ENCODE data around the gene NDFIP1. TPM values are rescaled to one million over a fixed set of nuclear protein-coding genes. Genes with fewer than 3 reads are reported as not detected.

Gene NDFIP1
- total RNA-seq, 4 donors from 2014 or later = 19.1 to 92.2 (median 65.6) TPM

DNA sequence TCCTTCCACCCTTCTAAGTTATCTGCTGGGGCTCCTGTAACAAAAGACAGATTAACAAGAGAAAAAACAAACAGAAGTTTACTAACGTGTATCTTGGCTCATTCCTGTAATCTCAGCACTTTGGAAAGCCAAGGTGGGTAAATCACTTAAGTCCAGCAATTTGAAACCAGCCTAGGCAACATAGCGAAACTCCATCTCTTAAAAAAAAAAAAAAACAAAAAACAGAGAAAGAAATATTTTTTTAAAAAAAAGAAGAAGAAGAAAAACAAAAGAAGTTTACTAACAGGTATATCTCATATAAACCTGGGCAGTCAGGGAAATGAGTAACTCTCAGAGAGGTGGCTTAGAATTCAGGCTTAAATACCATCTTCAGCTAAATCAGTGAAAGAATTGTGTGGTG, 10.3 kb upstream of the NDFIP1 start:
- in situ Hi-C loops (cut with MboI; ENCODE audit: low pct_ligation_motif_present in 1 of 4, low pct_unique_long_range_greater_than_20kb in 1 of 4, low sequenced_read_pairs in 3 of 4) = no loop called here
- 43 to 76% methylated on average over 2 of the region's 2 CpGs for WGBS, 2 donors (ENCODE audit: low coverage in 1 of 2)
- H3K4me3 ChIP-seq = no peak overlapping the region
- no peaks in the 10 kb centered on the region for H3K36me3 ChIP-seq
- H3K4me1 ChIP-seq = no peaks in the 10 kb centered on the region
- TF ChIP-seq EP300 (IDR thresholded peaks at IDR 0.05; ENCODE audit: low read depth) = no peak
- no peaks in the 10 kb centered on the region for H3K9me3 ChIP-seq
- H3K27ac ChIP-seq = no peak overlapping the region
- intact Hi-C loops (cut with DNase I; ENCODE audit: low total_unique reads) = no loop called here
- no peak for DNase-seq
- H3K27me3 ChIP-seq = no peaks in the 10 kb centered on the region

DNA sequence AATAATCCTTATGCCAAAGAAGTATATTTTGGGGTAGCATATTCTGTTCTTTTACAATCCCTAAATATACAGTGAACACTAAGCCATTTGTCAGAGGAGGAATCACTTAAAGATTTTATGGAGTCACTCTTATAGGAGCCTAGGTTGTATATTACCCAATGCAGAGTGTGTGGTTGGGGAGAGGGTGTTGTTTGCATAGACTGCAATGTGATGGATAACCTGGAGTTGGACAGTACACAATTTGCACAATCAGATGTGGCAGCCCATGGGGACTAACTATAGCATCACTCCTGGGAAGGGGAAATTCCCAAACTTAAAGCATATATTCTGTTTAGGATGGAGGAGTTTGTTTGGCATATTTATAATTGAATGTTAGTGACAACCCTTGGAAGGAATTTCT, 9.6 kb upstream of the NDFIP1 start:
- TF ChIP-seq, protein P1, sequence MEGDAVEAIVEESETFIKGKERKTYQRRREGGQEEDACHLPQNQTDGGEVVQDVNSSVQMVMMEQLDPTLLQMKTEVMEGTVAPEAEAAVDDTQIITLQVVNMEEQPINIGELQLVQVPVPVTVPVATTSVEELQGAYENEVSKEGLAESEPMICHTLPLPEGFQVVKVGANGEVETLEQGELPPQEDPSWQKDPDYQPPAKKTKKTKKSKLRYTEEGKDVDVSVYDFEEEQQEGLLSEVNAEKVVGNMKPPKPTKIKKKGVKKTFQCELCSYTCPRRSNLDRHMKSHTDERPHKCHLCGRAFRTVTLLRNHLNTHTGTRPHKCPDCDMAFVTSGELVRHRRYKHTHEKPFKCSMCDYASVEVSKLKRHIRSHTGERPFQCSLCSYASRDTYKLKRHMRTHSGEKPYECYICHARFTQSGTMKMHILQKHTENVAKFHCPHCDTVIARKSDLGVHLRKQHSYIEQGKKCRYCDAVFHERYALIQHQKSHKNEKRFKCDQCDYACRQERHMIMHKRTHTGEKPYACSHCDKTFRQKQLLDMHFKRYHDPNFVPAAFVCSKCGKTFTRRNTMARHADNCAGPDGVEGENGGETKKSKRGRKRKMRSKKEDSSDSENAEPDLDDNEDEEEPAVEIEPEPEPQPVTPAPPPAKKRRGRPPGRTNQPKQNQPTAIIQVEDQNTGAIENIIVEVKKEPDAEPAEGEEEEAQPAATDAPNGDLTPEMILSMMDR (IDR thresholded peaks at IDR 0.05) = no peak
- no peak for TF ChIP-seq EP300 (IDR thresholded peaks at IDR 0.05; ENCODE audit: low read depth)
- no peak for TF ChIP-seq POLR2A (IDR thresholded peaks at IDR 0.05)
- TF ChIP-seq POLR2AphosphoS5 (IDR thresholded peaks at IDR 0.05) = no peak
- Histone ChIP-seq H3K27me3 (no peaks in the 10 kb centered on the region), H3K27ac (no peak overlapping the region), H3K4me3 (no peak overlapping the region), H3K4me1 (no peaks in the 10 kb centered on the region), H3K36me3 (no peaks in the 10 kb centered on the region), H3K9me3 (no peaks in the 10 kb centered on the region)
- intact Hi-C loops (cut with DNase I; ENCODE audit: low total_unique reads) (no loop called here), in situ Hi-C loops (cut with MboI; ENCODE audit: low pct_ligation_motif_present in 1 of 4, low pct_unique_long_range_greater_than_20kb in 1 of 4, low sequenced_read_pairs in 3 of 4) (no loop called here)
- DNase-seq = no peak

DNA sequence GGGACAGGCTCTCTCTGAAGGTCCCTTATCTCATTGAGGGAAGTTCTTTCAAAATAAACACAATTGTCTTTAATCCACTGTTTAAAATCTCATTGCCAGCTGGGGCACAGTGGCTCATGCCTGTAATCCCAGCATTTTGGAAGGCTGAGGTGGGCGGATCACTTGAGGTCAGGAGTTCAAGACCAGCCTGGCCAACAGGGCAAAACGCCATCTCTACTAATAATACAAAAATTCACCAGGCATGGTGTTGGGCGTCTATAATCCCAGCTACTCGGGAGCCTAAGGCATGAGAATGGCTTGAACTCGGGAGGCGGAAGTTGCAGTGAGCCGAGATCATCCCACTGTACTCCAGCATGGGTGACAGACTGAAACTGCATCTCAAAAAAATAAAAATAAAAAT, 8.3 kb upstream of the NDFIP1 start:
- intact Hi-C loops (cut with DNase I; ENCODE audit: low total_unique reads) (no loop called here), in situ Hi-C loops (cut with MboI; ENCODE audit: low pct_ligation_motif_present in 1 of 4, low pct_unique_long_range_greater_than_20kb in 1 of 4, low sequenced_read_pairs in 3 of 4) (no loop called here)
- Histone ChIP-seq H3K9me3 (no peaks in the 10 kb centered on the region), H3K36me3 (no peaks in the 10 kb centered on the region), H3K4me3 (no peak overlapping the region), H3K4me1 (no peaks in the 10 kb centered on the region), H3K27ac (no peak overlapping the region), H3K27me3 (no peaks in the 10 kb centered on the region)
- TF ChIP-seq EP300 (IDR thresholded peaks at IDR 0.05; ENCODE audit: low read depth) (no peak), POLR2A (IDR thresholded peaks at IDR 0.05) (no peak), POLR2AphosphoS5 (IDR thresholded peaks at IDR 0.05) (no peak)
- TF ChIP-seq, protein P1 (IDR thresholded peaks at IDR 0.05) = no peak
- WGBS, 2 donors (ENCODE audit: low coverage in 1 of 2) = 79 to 84% methylated on average over 5 to 7 of the region's 7 CpGs
- no peak for DNase-seq

DNA sequence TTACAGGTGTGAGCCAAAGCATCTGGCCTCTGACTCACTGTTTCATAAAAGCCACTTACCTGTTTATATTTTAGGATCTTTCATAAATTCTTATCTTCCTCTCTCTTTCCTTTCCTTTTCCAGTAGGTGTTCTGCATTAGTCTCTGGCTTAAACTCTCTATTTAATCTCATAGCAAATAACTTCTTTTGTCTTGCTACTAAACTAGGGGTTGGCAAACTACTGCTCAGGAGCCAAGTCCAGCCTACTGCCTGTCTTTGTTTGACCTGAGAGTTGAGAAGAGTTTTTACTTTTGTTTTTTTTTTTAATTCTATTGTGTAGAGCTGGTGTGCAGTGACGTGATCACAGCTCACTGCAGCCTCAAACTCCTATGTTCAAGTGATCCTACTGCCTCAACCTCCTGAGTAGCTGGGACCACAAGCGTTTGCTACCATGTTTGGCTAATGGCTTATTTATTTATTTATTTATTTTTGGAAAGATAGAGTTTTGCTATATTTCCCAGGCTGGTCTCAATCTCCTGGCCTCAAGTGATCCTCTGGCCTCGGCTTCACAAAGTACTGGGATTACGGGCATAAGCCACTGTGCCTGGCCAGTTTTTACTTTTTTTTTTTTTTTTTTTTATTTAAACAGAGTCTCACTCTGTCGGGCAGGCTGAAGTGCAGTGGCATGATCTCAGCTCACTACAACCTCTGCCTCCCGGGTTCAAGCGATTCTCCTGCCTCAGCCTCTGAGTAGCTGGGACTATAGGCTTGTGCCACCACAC, 5.4 kb upstream of the NDFIP1 start:
- WGBS, 2 donors (ENCODE audit: low coverage in 1 of 2) = 71 to 92% methylated on average over 3 to 7 of the region's 7 CpGs
- in situ Hi-C loops (cut with MboI; ENCODE audit: low pct_ligation_motif_present in 1 of 4, low pct_unique_long_range_greater_than_20kb in 1 of 4, low sequenced_read_pairs in 3 of 4) = no loop called here
- Histone ChIP-seq H3K27me3 (no peaks in the 10 kb centered on the region), H3K4me3 (no peak overlapping the region), H3K4me1 (peaks cover 0 to 1% (median 0%) of the 10 kb centered on the region in 4 donors), H3K27ac (no peak overlapping the region), H3K36me3 (no peaks in the 10 kb centered on the region), H3K9me3 (no peaks in the 10 kb centered on the region)
- intact Hi-C loops (cut with DNase I; ENCODE audit: low total_unique reads) = no loop called here
- TF ChIP-seq POLR2AphosphoS5 (IDR thresholded peaks at IDR 0.05) (no peak), POLR2A (IDR thresholded peaks at IDR 0.05) (no peak), EP300 (IDR thresholded peaks at IDR 0.05; ENCODE audit: low read depth) (no peak)
- TF ChIP-seq, protein P1 (IDR thresholded peaks at IDR 0.05) = no peak
- no peak for DNase-seq

DNA sequence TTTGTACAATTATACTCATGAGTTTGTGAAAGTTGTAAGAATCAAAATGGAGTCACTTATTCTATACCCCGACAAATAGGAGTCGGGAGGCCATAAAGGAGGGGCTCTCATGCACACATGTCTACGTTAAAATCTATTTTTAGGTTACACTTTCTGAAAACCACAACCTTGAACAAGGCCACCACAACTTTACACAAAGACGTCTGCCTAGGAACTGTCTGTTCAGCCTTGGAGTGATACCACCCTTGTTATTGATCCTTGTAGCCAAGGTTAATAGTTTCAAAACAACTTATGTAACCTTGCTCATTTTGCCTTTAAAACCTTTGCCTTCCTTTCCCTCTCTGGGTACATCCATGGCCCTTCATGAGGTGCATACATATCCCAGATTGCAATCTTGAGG, 4.1 kb upstream of the NDFIP1 start:
- in situ Hi-C loops (cut with MboI; ENCODE audit: low pct_ligation_motif_present in 1 of 4, low pct_unique_long_range_greater_than_20kb in 1 of 4, low sequenced_read_pairs in 3 of 4) (no loop called here), intact Hi-C loops (cut with DNase I; ENCODE audit: low total_unique reads) (no loop called here)
- H3K4me1 ChIP-seq = peaks cover 0 to 3% (median under 1%) of the 10 kb centered on the region in 4 donors
- no peak overlapping the region for H3K27ac ChIP-seq
- TF ChIP-seq POLR2AphosphoS5 (IDR thresholded peaks at IDR 0.05) (no peak), EP300 (IDR thresholded peaks at IDR 0.05; ENCODE audit: low read depth) (no peak), POLR2A (IDR thresholded peaks at IDR 0.05) (no peak)
- TF ChIP-seq, protein P1 (IDR thresholded peaks at IDR 0.05) = no peak
- H3K9me3 ChIP-seq = no peaks in the 10 kb centered on the region
- no peaks in the 10 kb centered on the region for H3K27me3 ChIP-seq
- no peaks in the 10 kb centered on the region for H3K36me3 ChIP-seq
- no peak for DNase-seq
- no peak overlapping the region for H3K4me3 ChIP-seq
- 72 to 81% methylated on average over 4 of the region's 4 CpGs for WGBS, 2 donors (ENCODE audit: low coverage in 1 of 2)

All from transverse colon (tissue), 4 donors.